RWPE1 (cell line): Measurements from ENCODE around the gene SGTB.

Experiments used
- CTCF ChIA-PET: fragments of 350-600 bp; sonication (Branson Sonifier 250); formaldehyde crosslinking; extraction: SDS; loops from one replicate; lab custom pipeline; 2021; lab: Yijun Ruan, JAX
- POLR2A ChIA-PET: fragments of 400-600 bp; formaldehyde crosslinking; extraction: SDS; loops from one replicate; lab custom pipeline; 2020; ENCODE audit warnings: antibody characterized with exemption; ENCODE audit not compliant: low non-redundant PET; lab: Yijun Ruan, JAX
- DNase-seq: peaks from one replicate; pipeline ENCODE4 v3.0.0; 2012; ENCODE audit warnings: low spot score
- H3K27ac ChIP-seq: fragments of 450-650 bp; 2 replicates; pipeline ENCODE4 v1.5.1; 2017
- CTCF ChIP-seq: fragments of 450-650 bp; conservative IDR thresholded peaks from 2 replicates; pipeline ENCODE4 v1.5.1; 2017; ENCODE audit warnings: low read depth, mild to moderate bottlenecking

The SGTB gene

GRCh38 chr5:65721720-65722574, at the start of gene SGTB, which contains the start of gene NLN:
SGTB (minus strand) TSS chr5:65722109; CDS start chr5:65720807, 1,302 bp downstream.
NLN (plus strand) TSS chr5:65722205; CDS start chr5:65722374, 169 bp downstream.
- CTCF ChIA-PET: interaction anchor here (0.6 kb wide), 2 partner anchors 11 to 453 kb away, joined by 3 to 4 read pairs; no protein-coding TSS in a partner anchor
- POLR2A ChIA-PET: no interaction called here
- H3K27ac ChIP-seq: peak within 1 kb of the TSS; percentile 84
- peak; percentile 91 for DNase-seq
- no peak for TF ChIP-seq CTCF

- no peak overlapping the region for H3K27ac ChIP-seq
- POLR2A ChIA-PET: no interaction called here
- TF ChIP-seq CTCF: no peak
- CTCF ChIA-PET: interaction anchor here (0.6 to 0.7 kb wide), 2 partner anchors 341 to 1145 kb away, joined by 3 to 8 read pairs; no protein-coding TSS in a partner anchor
- no peak for DNase-seq
Measured at GRCh38 chr5:65771266-65771665, 49.4 kb upstream of the SGTB start.

- ChIA-PET CTCF (interaction anchor here (0.6 kb wide), 1 partner anchor 1307 kb away, joined by 4 read pairs; no protein-coding TSS in a partner anchor), POLR2A (no interaction called here)
- no peak overlapping the region for H3K27ac ChIP-seq
- peak; percentile 75 for DNase-seq
- no peak for TF ChIP-seq CTCF
Measured at GRCh38 chr5:65769539-65769938, 47.6 kb upstream of the SGTB start.

GRCh38 chr5:65768723-65769346, 46.9 kb upstream of the SGTB start:
- no peak overlapping the region for H3K27ac ChIP-seq
- DNase-seq: no peak
- no peak for TF ChIP-seq CTCF
- ChIA-PET POLR2A (no interaction called here), CTCF (interaction anchor here (0.6 kb wide), 1 partner anchor 1308 kb away, joined by 4 read pairs; no protein-coding TSS in a partner anchor)

- ChIA-PET POLR2A (no interaction called here), CTCF (no interaction called here)
- H3K27ac ChIP-seq: no peak overlapping the region
- TF ChIP-seq CTCF: no peak
- no peak for DNase-seq
Measured at GRCh38 chr5:65767565-65767964, 45.7 kb upstream of the SGTB start.

GRCh38 chr5:65766781-65767180, 44.9 kb upstream of the SGTB start:
- CTCF ChIA-PET: no interaction called here
- POLR2A ChIA-PET: no interaction called here
- no peak for DNase-seq
- no peak overlapping the region for H3K27ac ChIP-seq
- TF ChIP-seq CTCF: no peak
